HG03060 (cell line): ENCODE results near the gene SLC46A2.

Source experiments
- ATAC-seq: cut with Tn5 transposase; IDR thresholded peaks from one replicate; pipeline ENCODE4 v1.9.1; 2021; ENCODE audit warnings: low read depth, moderate number of reproducible peaks; ENCODE audit not compliant: unreplicated experiment

The SLC46A2 gene

GRCh38 chr9:112860451-112860850, 30.2 kb downstream of the SLC46A2 start:
- no peak for ATAC-seq

DNA sequence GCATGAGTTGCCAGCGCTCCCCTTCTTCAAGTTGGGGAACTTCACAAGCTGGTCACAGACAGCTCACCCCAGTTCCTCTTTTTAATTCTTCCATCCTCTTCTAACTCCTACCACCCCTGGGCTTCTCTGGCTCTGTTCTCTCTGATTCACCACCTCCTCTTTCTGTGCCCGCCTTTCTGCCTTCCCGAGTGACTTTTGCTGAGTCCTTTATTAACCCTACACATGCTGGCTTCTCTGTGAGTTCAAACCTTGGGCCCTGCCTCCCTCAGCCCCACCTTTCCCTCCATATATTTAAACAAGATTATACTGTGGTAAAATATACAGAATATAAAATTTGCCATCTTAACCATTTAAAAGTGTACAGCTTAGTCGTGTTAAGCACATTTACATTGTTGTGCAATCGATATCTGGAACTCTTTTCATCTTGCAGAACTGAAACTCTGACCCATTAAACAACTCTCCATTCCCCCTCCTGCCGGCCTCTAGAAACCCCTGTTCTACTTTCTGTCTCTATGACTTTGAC, 32.0 kb downstream of the SLC46A2 start:
- ATAC-seq: no peak

- no peak for ATAC-seq
These were observed 32.7 kb downstream of the SLC46A2 start for GRCh38 chr9:112858005-112858404.

- ATAC-seq: no peak
These were observed 33.8 kb downstream of the SLC46A2 start for GRCh38 chr9:112856843-112857242.

GRCh38 chr9:112856200-112856599, 34.5 kb downstream of the SLC46A2 start:
- no peak for ATAC-seq

DNA sequence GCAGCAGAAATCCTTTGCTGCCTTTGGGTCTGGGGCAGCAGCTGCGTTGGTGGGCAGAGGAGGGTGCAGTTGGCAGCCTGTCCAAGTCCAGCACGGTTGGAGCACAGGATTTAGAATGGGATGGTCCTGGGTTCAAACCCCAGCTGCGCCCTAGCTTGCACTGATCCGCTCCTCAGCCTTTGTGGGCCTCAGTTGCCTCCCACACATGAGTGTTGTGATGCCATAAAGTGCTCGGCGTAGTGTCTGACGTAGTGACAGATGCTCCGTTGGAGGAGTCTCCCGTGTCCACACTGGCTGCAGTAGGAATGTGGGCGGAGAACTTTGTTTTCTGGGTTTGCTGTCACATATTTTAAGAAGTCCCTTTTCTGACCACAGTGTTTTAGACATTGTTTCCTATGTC, 36.0 kb downstream of the SLC46A2 start:
- ATAC-seq: no peak

- no peak for ATAC-seq
These were observed 36.6 kb downstream of the SLC46A2 start for GRCh38 chr9:112853882-112854585.

- ATAC-seq: no peak
These were observed 37.8 kb downstream of the SLC46A2 start for GRCh38 chr9:112852741-112853504.

- ATAC-seq: no peak
These were observed 39.8 kb downstream of the SLC46A2 start for GRCh38 chr9:112850840-112851239.

DNA sequence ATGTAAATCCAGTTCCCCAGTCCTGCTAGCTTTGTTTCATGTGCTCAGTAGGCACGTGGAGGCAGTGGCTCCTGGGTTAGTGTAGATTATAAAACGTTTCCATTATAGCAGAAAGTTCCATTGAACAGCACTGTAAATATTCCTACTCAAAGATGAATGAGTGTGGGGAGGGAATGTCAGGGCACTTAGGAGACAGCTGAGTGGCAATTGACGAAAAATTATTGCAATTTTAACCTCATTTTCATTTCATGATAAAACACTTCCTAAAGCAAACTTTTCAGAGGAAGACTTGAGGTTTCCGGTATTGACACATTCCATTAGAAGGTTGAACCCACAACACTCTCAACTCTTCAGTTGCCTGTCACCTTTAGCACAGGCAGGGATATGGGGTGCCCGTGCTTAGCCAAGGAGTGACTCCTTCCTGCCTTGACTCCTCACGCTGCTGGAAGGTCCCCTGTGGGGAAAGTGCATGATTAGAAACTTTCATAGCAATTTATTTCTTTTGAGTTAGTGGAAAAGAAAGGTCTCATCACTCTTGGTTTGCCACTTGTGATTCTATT, 41.2 kb downstream of the SLC46A2 start:
- ATAC-seq: no peak

DNA sequence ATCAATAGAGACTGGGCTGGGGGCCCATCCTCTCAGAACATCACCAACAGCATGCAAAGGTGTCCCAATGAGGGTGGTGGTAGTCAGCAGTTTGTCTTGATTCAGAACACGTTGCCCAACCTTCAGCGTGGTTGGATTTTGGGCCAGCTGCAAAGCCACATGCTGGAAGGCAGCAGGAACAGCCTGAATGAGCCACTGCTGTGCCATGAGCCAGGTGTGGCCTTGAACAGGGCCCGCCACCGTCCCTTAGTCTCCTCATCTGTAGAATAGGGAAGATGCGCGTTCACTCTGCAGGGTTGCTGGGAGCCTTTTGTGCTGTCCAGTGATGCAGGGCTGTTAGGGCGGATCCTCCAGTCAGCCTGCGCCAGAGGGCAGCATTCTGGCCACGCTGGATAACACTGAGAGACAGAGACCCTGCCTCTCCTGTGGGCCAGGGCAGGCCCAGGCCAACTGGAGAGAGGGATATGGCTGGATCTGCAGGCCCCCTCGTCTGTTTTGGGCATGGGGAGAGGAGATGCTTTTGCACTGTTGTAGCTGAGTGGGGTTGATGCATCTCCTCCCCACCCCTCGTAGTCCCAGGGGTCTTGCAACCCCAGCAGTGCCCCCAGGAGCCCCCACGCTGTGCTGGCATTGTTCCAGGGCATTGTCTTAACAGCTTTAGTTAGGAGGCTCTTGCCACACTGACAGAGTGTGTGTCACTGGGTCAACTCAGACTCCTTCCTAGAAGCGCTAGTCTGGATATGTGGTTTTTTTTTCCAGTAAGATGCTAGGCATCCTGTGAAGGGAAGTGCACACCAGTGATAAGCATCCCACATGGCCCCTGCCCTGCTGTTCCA, 42.1 kb downstream of the SLC46A2 start:
- ATAC-seq: no peak

DNA sequence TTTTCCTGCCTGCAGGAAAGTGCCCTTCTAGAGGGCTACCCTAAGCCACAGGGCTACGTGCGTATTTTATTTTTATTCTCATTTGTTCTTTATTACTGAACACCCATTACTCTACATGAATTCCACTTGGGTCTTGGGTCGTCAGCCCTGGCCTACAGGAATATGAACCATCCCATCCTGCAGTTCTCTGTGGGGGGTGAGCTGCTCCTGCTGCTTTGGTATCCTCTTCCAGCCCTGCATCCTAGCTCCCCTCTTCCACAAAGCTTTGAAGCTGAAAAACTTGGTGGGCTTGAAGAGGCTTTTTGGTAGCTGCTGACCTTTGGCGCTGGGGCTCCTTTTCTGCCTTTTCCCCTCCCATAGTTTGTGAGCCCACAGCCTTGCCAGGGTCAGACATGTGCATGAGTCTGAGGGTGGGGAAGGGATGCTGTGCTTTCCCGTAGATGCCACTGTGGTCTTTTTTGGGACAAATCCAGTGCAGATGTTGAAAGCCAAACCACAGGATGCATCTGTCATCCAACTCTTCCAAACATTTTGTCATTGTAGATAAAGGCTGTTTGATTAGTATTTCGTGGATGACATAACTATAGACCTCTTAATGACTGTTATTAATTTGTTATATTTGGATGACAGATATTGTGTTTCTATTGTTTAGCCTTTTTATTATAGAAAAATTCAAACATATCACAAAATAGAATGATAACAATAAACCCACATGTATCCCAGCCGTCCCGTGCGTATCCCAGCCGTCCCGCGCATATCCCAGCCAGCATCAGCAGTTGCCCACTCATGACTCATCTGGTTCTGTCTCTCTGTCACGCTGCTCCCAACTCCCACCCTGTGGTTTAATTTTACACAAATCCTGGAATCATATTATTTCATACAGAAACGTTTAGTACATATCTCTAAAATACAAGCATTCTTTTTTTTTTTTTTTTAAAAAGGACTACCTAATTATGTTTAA, 43.9 kb downstream of the SLC46A2 start:
- ATAC-seq: no peak

DNA sequence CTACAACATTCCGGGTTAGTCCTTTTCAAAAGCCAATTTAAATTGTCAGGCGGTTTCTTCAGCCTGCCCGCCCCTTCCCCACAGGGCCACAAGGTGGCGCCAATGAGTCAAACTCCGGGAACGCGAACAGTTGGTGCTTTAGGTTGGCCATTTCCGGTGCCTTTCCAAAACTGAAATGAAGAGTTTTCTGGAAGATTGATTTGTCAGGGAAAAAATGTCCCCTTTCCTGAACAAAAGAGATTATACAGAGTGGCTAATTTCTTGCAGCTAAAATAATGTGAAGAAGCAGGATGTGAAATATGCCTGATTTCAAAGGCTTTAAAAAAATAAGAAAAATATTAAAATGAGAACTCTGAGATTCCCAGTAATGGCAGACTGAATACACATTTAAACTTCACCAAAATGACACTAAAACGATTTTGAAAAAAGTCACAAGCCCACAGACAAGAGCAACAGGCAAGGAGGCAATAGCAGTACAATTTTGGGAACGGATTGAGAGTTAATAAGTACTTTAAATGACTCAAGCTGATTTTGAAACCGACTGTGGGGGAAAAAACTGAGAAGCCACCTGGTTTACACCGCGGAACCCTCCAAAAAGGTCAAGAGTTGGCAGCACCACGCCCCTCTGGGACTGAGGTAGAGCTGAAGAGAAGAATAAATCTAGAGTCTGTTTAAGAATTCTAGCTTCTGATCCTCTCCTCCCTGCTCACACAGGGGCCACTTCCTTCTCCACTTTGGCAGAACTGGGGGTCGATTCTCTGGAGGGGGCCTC, 45.7 kb downstream of the SLC46A2 start:
- peak; percentile 91 for ATAC-seq

GRCh38 chr9:112842555-112842954, 48.1 kb downstream of the SLC46A2 start:
- ATAC-seq: no peak

DNA sequence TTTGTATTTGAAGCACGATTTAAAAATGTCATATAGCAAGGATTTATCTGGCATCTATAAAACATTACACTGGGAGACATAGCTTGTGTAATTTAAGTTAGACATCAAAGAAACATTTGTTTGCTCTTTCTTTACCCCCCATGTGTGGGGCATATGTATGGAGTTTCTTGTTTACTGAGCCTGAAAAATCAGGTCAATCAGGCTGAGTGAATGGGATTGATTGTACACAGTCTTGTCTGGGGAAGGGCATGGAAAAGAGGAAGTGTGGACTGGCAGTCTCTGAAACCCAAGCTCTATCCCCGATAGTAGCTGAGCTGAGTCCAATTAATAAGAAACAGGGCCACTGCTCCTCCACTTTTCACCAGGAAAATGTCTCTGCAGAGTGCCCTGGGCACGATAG, 49.4 kb downstream of the SLC46A2 start:
- no peak for ATAC-seq

DNA sequence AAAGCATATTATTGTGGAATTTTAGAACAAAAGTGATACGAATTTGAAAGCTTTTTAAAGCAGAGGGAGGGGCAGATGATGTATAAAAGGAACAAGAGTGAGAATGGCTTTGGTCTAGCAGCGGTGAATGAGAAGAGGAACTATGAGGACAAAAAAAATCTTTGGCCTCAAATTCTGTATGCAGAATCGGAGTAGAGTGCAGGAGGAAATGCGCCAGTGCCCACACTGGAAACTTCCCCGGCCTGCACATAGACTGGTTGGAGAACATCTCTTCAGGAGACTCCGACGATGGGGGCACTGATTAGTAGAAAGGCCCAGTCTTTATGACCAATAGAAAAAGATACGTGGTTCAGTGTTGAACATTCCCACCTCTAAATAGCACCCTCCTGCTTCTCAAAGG, 51.3 kb downstream of the SLC46A2 start:
- no peak for ATAC-seq

GRCh38 chr9:112838342-112838741, 52.3 kb downstream of the SLC46A2 start:
- ATAC-seq: no peak

DNA sequence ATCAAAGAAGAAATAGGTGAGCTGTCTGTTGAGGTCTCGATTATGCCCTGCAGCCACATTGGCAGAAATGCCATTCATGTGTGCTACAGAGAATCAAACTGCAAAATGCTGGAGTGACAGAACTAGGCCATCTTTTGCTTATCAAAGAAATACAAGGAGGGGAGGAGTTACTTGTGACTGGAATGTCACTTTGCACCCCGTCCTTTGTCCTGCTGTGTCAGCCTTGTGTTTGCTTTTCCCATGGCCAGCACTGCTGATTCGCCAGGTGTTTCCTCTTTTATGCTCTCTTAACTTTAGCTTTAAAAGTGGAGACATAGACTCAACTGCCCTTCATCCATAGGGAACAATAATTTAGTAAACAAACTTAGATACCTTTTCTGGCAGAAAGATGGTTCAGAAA, 54.3 kb downstream of the SLC46A2 start:
- ATAC-seq: no peak

DNA sequence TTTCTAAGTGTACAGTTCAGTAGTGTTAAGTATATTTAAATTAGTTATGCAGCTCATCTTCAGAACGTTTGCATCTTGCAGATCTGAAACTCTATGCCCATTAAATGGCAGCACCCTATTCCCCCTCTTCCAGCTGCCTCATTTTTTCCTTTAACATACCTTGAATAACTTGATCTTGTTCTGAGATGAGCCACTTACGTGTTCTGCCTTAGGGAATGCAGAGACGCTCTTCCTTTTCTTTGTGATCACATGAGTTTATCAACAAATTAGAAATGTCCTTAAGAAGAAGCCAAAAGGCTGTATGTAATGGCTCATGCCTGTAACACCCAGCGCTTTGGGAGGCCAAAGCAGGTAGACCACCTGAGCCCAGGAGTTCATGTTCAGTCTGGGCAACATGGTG, 57.6 kb downstream of the SLC46A2 start:
- ATAC-seq: no peak
